Tibial nerve (tissue), 4 donors: ENCODE measurements around the gene ABTB1.

ENCODE experiments used
- EP300 ChIP-seq, 2 donors: sonication (generic); formaldehyde crosslinking; IDR thresholded peaks; one replicate each; pipeline ENCODE4 v1.6.1; 2017; ENCODE audit warnings: antibody characterized with exemption in 2 of 2, mild to moderate bottlenecking in 1 of 2
- POLR2A ChIP-seq, 2 donors: fragments of 450-650 bp; IDR thresholded peaks; one replicate each; pipeline ENCODE4 v1.6.1; 2017; ENCODE audit warnings: antibody characterized with exemption in 2 of 2, mild to moderate bottlenecking in 2 of 2, moderate library complexity in 2 of 2
- TF ChIP-seq, protein P1 (sequence below), 5 experiments: fragments of 200-600 bp in 3 of 5; fragments of 450-650 bp in 2 of 5; sonication (generic) in 3 of 5; IDR thresholded peaks; one replicate each; pipeline ENCODE4 v1.5.1; 2016 to 2019; ENCODE audit warnings: antibody characterized with exemption in 5 of 5, mild to moderate bottlenecking in 3 of 5, moderate library complexity in 2 of 5

DNA sequence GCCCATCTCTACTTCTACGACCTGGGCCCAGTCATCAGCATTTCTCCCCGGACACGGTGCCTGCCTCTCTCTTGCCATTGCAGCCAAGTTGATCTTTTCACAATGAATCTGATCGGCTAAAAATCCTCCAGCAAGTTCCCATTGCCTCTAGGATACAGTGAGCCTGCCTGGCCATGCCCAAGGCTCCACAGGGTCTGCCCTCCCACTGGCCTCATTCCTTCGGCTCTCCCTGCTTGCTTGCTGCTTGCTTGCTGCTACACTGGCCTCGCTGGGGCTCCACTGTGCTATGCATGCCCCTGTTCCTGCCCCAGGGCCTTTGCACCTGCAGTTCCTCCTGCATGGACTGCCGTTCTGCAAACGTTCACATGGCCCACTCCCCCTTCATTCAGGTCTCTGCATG lies 2.0 kb downstream of the ABTB1 start:
- TF ChIP-seq, protein P1, sequence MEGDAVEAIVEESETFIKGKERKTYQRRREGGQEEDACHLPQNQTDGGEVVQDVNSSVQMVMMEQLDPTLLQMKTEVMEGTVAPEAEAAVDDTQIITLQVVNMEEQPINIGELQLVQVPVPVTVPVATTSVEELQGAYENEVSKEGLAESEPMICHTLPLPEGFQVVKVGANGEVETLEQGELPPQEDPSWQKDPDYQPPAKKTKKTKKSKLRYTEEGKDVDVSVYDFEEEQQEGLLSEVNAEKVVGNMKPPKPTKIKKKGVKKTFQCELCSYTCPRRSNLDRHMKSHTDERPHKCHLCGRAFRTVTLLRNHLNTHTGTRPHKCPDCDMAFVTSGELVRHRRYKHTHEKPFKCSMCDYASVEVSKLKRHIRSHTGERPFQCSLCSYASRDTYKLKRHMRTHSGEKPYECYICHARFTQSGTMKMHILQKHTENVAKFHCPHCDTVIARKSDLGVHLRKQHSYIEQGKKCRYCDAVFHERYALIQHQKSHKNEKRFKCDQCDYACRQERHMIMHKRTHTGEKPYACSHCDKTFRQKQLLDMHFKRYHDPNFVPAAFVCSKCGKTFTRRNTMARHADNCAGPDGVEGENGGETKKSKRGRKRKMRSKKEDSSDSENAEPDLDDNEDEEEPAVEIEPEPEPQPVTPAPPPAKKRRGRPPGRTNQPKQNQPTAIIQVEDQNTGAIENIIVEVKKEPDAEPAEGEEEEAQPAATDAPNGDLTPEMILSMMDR (IDR thresholded peaks at IDR 0.05), result no peak
- TF ChIP-seq EP300 (IDR thresholded peaks at IDR 0.05) (no peak), POLR2A (IDR thresholded peaks at IDR 0.05) (no peak)
